GM12872 (cell line): ENCODE measurements around the gene BCAP29.
A peak's percentile ranks its signal among the peaks of the same experiment; 100 is the strongest.

Source experiments
- TF ChIP-seq, protein P1 (sequence below): IDR thresholded peaks from 3 replicates; pipeline ENCODE4 v1.5.1; 2011; ENCODE audit warnings: low read depth, mild to moderate bottlenecking, low read length, moderate library complexity; ENCODE audit not compliant: insufficient read depth

Gene BCAP29

DNA sequence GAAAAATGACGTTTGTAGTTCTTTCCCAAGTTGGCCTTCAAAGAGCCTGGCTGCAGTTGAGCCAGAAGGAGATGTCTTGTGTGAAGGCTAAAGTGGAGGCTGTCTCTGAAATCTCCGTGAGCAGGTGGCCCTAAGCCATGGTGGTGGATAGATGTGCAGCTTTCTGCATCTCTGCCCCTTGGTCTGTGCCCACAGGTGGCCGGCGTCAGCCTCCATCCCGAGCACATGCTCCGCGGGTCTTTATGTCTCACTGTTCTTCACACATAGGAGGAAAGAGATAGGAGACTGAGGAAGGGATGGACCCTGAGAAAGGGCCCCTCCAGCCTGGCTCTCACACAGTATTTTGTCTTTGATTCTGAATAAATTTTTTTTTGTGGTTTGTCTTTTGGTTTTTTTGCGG is 50.3 kb downstream of the BCAP29 start:
- TF ChIP-seq, protein P1, sequence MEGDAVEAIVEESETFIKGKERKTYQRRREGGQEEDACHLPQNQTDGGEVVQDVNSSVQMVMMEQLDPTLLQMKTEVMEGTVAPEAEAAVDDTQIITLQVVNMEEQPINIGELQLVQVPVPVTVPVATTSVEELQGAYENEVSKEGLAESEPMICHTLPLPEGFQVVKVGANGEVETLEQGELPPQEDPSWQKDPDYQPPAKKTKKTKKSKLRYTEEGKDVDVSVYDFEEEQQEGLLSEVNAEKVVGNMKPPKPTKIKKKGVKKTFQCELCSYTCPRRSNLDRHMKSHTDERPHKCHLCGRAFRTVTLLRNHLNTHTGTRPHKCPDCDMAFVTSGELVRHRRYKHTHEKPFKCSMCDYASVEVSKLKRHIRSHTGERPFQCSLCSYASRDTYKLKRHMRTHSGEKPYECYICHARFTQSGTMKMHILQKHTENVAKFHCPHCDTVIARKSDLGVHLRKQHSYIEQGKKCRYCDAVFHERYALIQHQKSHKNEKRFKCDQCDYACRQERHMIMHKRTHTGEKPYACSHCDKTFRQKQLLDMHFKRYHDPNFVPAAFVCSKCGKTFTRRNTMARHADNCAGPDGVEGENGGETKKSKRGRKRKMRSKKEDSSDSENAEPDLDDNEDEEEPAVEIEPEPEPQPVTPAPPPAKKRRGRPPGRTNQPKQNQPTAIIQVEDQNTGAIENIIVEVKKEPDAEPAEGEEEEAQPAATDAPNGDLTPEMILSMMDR, result no peak

DNA sequence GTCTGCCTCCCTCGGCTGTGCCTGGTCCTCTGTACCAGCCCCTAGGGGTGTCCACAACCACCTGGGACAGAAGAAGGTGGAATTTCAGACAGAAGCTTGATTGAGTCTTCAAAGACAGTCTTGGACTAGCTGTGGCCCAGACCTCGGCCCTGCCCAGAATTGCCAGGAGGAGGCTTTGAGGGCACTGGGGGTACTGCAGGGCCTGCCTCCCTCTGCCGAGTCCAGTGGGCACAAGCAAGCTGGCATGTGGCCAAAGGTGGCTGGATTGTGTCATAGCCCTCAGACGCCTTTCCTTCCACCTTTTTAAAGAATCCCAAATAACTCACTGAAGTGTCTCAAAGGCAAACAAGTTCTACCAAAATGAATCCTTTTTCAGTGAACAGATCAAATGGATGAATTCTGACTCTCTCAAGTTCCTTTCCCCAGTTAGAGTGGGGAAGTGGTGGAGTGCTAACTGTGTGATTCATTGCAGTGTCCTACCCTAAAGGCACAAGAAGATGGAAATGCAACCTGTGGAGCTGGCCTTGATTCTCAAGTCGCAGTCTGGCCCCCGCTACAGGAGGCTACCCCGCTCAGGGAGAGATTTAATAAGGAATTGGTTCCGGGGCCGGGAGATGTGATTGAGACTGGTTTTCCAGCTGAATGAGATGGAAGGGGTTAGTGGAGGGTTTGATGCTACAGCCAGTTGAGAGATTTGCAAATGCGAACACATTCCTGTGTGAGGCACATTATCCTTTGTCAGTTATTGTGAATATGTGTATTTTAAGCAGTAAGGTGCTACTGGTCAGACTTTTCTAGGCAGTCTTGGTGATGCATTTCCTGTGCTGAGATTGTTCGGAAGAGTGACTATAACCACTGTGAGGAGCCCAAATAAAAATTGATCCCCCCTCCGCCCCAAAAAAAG is 51.8 kb downstream of the BCAP29 start:
- TF ChIP-seq, protein P1, result 0 out of 3 replicates have a peak, but pooled peaks have one; percentile 6

DNA sequence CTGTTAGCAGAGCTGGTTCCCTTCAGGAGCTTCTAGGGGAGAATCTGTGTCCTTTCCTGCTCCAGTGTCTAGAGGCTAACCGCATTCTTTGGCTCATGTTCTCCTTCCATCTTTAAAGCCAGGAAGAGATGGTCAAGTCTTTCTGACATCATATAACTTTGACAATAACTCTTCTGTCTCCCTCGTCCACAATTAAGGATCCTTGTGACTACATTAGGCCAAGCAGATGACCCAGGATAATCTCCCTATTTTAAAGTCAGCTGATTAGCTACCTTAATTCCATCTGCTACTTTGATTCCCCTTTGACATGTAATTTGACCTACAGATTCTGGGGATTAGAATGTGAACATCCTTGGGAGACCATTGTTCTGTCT is 52.4 kb downstream of the BCAP29 start:
- TF ChIP-seq, protein P1, result no peak

DNA sequence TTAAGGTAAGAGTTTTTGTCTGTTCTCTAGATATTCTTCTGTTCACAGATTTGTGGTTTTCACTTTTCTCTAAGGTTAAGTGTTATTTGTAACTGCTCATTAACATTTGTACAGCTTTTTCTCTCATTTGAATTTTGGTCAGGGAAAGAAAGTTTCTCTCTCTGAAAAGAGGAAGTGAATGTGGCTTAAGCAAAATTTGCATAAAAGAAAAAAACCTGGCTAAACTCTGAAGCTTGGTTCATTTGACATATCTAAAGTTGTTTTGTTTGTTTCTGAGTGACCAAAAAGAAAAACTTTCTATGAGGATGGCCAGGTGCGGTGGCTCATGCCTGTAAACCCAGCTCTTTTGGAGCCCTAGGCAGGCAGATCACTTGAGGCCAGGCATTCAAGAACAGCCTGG is 58.5 kb downstream of the BCAP29 start:
- TF ChIP-seq, protein P1, result no peak

DNA sequence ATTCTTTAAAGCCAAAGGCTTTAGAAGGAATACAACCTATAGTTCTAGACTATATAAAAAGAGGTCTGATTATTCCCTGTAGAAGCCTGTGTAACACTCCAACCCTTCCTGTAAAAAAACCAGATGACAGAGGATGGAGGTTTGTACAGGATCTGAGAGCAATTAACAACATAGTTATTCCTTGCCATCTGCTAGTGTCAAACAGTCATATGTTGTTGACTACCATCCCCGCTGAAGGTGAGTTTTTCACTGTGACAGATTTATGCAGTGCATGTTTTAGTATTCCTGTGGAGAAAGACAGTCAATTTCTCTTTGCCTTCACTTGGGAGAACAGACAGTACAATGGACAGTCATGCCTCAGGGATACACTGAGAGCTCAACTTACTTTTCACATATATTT is 61.6 kb downstream of the BCAP29 start:
- TF ChIP-seq, protein P1, result no peak

DNA sequence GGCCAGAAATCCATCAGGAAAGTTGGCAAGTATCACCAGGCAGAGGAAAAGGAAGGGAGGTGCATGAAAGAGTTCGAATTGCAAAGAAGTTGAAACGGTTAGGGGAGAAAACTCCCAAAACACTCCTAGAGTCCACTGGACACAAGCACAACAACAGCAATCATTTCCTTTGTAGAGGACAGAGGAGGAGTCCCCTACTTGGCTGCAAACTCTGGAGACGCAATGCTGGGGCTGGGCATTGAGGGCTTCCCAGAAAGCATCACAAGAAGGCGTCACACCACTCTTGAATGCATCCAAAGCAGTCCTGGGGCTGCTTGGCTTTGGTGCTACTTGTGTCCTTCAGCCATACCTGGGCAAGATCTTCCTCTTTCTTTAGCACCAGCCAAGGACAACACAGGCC is 62.5 kb downstream of the BCAP29 start:
- TF ChIP-seq, protein P1, result no peak

DNA sequence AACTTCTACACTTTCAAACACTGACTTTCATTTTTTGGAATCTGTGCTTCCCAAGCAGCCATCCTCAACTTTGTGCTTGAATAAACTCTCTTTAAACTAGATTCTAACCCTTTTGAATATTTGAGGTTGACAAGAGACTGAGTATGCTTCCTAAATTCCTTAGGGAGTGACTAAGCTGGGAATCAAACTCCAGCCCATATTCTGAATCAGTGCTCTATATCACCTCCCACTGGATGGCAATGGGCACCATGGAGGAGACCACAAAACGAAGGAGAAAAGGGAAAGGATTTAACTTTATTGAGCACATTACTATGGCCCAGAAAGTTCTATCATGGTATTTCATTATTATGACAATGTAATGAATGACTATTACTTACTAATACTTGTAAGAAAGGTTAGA is 63.4 kb downstream of the BCAP29 start:
- TF ChIP-seq, protein P1, result no peak
